ENCODE data around the gene MAT2A. TPM values are rescaled to one million over a fixed set of nuclear protein-coding genes. Genes with fewer than 3 reads are reported as not detected.

MAT2A gene
- 158 TPM for polyA plus RNA-seq (2013, experiment 1 of 2)
- 153 TPM for polyA plus RNA-seq (2013, experiment 2 of 2)

GRCh38 chr2:85538507-85539360, at the start of gene MAT2A:
Gene MAT2A, plus strand, starts transcription at chr2:85539168. Its CDS starts 120 bp downstream, at chr2:85539288.
- Histone ChIP-seq H3K4ac (ENCODE audit: low read length) (peak within 1 kb of the TSS; percentile 99), H3K27ac (replicated peaks; ENCODE audit: low read length) (peak within 1 kb of the TSS; percentile 100), H2BK15ac (ENCODE audit: low read length) (peak within 1 kb of the TSS; percentile 93), H3K9me3 (replicated peaks in 1 of 2; ENCODE audit: control insufficient read depth in 2 of 2, insufficient read depth in 1 of 2, low read depth in 1 of 2, low read length in 2 of 2) (no peaks in the 10 kb centered on the region), H3K18ac (ENCODE audit: low read length) (peak within 1 kb of the TSS; percentile 100), H3K14ac (ENCODE audit: low read length) (peak within 1 kb of the TSS; percentile 92), H3K79me1 (ENCODE audit: low read depth, low read length) (peaks cover 2% of the 10 kb centered on the region), H3K4me2 (ENCODE audit: insufficient read depth, low read length, poor library complexity, severe bottlenecking) (peak within 1 kb of the TSS; percentile 97), H3K9ac (ENCODE audit: low read depth, low read length, poor library complexity) (peak within 1 kb of the TSS; percentile 100), H2BK5ac (ENCODE audit: low read length) (peak within 1 kb of the TSS; percentile 99), H3K36me3 (replicated peaks in 1 of 2; ENCODE audit: control insufficient read depth in 2 of 2, insufficient read depth in 2 of 2, low read length in 2 of 2) (peaks cover 19 to 42% of the 10 kb centered on the region in 2 donors), H2BK120ac (ENCODE audit: low read depth, low read length) (peak within 1 kb of the TSS; percentile 98), H3K27me3 (ENCODE audit: control insufficient read depth in 3 of 3, insufficient read depth in 3 of 3, low read depth in 1 of 3, low read length in 3 of 3) (no peaks in the 10 kb centered on the region), H2BK12ac (ENCODE audit: low read length) (peak within 1 kb of the TSS; percentile 82), H3K4me1 (ENCODE audit: control insufficient read depth in 2 of 2, insufficient read depth in 1 of 2, low read depth in 1 of 2, low read length in 2 of 2) (peaks cover 10 to 17% of the 10 kb centered on the region in 2 donors), H3K4me3 (ENCODE audit: low read length in 2 of 2) (peak within 1 kb of the TSS; percentile 98 to 99), H2AFZ (ENCODE audit: low read length) (peak within 1 kb of the TSS; percentile 98), H4K8ac (ENCODE audit: low read depth, low read length) (peak within 1 kb of the TSS; percentile 58), H4K91ac (ENCODE audit: low read depth, low read length, poor library complexity) (peak within 1 kb of the TSS; percentile 95), H2AK5ac (ENCODE audit: low read depth, low read length) (peak within 1 kb of the TSS; percentile 99), H3K23ac (ENCODE audit: low read depth, low read length, poor library complexity) (peak within 1 kb of the TSS; percentile 100)
- DNase-seq (ENCODE audit: low spot score) = peak; percentile 94
- no CpG with 5 or more reads among the region's 92 CpGs for WGBS, 2 donors (ENCODE audit: extremely low coverage in 2 of 2, insufficient read length in 2 of 2, insufficient replicate concordance in 1 of 2)

GRCh38 chr2:85490861-85491755, 47.9 kb upstream of the MAT2A start:
- Histone ChIP-seq H3K27me3 (ENCODE audit: control insufficient read depth in 3 of 3, insufficient read depth in 3 of 3, low read depth in 1 of 3, low read length in 3 of 3) (peaks cover 0 to under 1% (median 0%) of the 10 kb centered on the region in 3 experiments), H3K23ac (ENCODE audit: low read depth, low read length, poor library complexity) (no peak overlapping the region), H2AFZ (ENCODE audit: low read length) (no peak overlapping the region), H3K4me1 (ENCODE audit: control insufficient read depth in 2 of 2, insufficient read depth in 1 of 2, low read depth in 1 of 2, low read length in 2 of 2) (no peaks in the 10 kb centered on the region), H2BK12ac (ENCODE audit: low read length) (no peak overlapping the region), H3K9ac (ENCODE audit: low read depth, low read length, poor library complexity) (no peak overlapping the region), H3K27ac (replicated peaks; ENCODE audit: low read length) (no peak overlapping the region), H2BK120ac (ENCODE audit: low read depth, low read length) (no peak overlapping the region), H3K14ac (ENCODE audit: low read length) (no peak overlapping the region), H2BK15ac (ENCODE audit: low read length) (no peak overlapping the region), H3K4me3 (ENCODE audit: low read length in 2 of 2) (no peak overlapping the region), H3K36me3 (replicated peaks in 1 of 2; ENCODE audit: control insufficient read depth in 2 of 2, insufficient read depth in 2 of 2, low read length in 2 of 2) (no peaks in the 10 kb centered on the region), H4K91ac (ENCODE audit: low read depth, low read length, poor library complexity) (no peak overlapping the region), H2AK5ac (ENCODE audit: low read depth, low read length) (no peak overlapping the region), H3K4ac (ENCODE audit: low read length) (no peak overlapping the region), H3K18ac (ENCODE audit: low read length) (no peak overlapping the region), H3K4me2 (ENCODE audit: insufficient read depth, low read length, poor library complexity, severe bottlenecking) (no peak overlapping the region), H3K9me3 (replicated peaks in 1 of 2; ENCODE audit: control insufficient read depth in 2 of 2, insufficient read depth in 1 of 2, low read depth in 1 of 2, low read length in 2 of 2) (no peaks in the 10 kb centered on the region), H4K8ac (ENCODE audit: low read depth, low read length) (no peak overlapping the region), H3K79me1 (ENCODE audit: low read depth, low read length) (no peaks in the 10 kb centered on the region), H2BK5ac (ENCODE audit: low read length) (no peak overlapping the region)
- no peak for DNase-seq (ENCODE audit: low spot score)
- no CpG with 5 or more reads among the region's 3 CpGs for WGBS, 2 donors (ENCODE audit: extremely low coverage in 2 of 2, insufficient read length in 2 of 2, insufficient replicate concordance in 1 of 2)

GRCh38 chr2:85496436-85496835, 42.5 kb upstream of the MAT2A start:
- WGBS, 2 donors (ENCODE audit: extremely low coverage in 2 of 2, insufficient read length in 2 of 2, insufficient replicate concordance in 1 of 2) = no CpG with 5 or more reads among the region's 1 CpG
- no peak overlapping the region for H3K23ac ChIP-seq (ENCODE audit: low read depth, low read length, poor library complexity)
- H3K4me2 ChIP-seq (ENCODE audit: insufficient read depth, low read length, poor library complexity, severe bottlenecking) = no peak overlapping the region
- H4K91ac ChIP-seq (ENCODE audit: low read depth, low read length, poor library complexity) = no peak overlapping the region
- no peaks in the 10 kb centered on the region for H3K4me1 ChIP-seq (ENCODE audit: control insufficient read depth in 2 of 2, insufficient read depth in 1 of 2, low read depth in 1 of 2, low read length in 2 of 2)
- no peak overlapping the region for H2AFZ ChIP-seq (ENCODE audit: low read length)
- no peak overlapping the region for H3K4ac ChIP-seq (ENCODE audit: low read length)
- H3K18ac ChIP-seq (ENCODE audit: low read length) = no peak overlapping the region
- H4K8ac ChIP-seq (ENCODE audit: low read depth, low read length) = no peak overlapping the region
- peaks cover 2% of the 10 kb centered on the region for H3K79me1 ChIP-seq (ENCODE audit: low read depth, low read length)
- no peak overlapping the region for H2BK120ac ChIP-seq (ENCODE audit: low read depth, low read length)
- H2BK5ac ChIP-seq (ENCODE audit: low read length) = no peak overlapping the region
- no peak overlapping the region for H3K9ac ChIP-seq (ENCODE audit: low read depth, low read length, poor library complexity)
- peaks cover 0 to 8% (median 0%) of the 10 kb centered on the region in 3 experiments for H3K27me3 ChIP-seq (ENCODE audit: control insufficient read depth in 3 of 3, insufficient read depth in 3 of 3, low read depth in 1 of 3, low read length in 3 of 3)
- H2BK12ac ChIP-seq (ENCODE audit: low read length) = no peak overlapping the region
- H3K14ac ChIP-seq (ENCODE audit: low read length) = no peak overlapping the region
- H3K4me3 ChIP-seq (ENCODE audit: low read length in 2 of 2) = no peak overlapping the region
- no peak overlapping the region for H2AK5ac ChIP-seq (ENCODE audit: low read depth, low read length)
- H3K9me3 ChIP-seq (replicated peaks in 1 of 2; ENCODE audit: control insufficient read depth in 2 of 2, insufficient read depth in 1 of 2, low read depth in 1 of 2, low read length in 2 of 2) = no peaks in the 10 kb centered on the region
- no peak overlapping the region for H3K27ac ChIP-seq (replicated peaks; ENCODE audit: low read length)
- no peak overlapping the region for H2BK15ac ChIP-seq (ENCODE audit: low read length)
- no peaks in the 10 kb centered on the region for H3K36me3 ChIP-seq (replicated peaks in 1 of 2; ENCODE audit: control insufficient read depth in 2 of 2, insufficient read depth in 2 of 2, low read length in 2 of 2)
- no peak for DNase-seq (ENCODE audit: low spot score)
